HG03097 (cell line): ENCODE results near the gene BCL2L1.
A peak's percentile ranks its signal among the peaks of the same experiment; 100 is the strongest.
"Not testable (repeated sequence)": the region's sequence is repeated elsewhere in the genome, so short reads cannot be mapped to it uniquely, and the experiment has no call there.

Source experiments
- ATAC-seq: cut with Tn5 transposase; IDR thresholded peaks from one replicate; pipeline ENCODE4 v1.9.1; 2021; ENCODE audit not compliant: unreplicated experiment, low FRiP score

The BCL2L1 gene

DNA sequence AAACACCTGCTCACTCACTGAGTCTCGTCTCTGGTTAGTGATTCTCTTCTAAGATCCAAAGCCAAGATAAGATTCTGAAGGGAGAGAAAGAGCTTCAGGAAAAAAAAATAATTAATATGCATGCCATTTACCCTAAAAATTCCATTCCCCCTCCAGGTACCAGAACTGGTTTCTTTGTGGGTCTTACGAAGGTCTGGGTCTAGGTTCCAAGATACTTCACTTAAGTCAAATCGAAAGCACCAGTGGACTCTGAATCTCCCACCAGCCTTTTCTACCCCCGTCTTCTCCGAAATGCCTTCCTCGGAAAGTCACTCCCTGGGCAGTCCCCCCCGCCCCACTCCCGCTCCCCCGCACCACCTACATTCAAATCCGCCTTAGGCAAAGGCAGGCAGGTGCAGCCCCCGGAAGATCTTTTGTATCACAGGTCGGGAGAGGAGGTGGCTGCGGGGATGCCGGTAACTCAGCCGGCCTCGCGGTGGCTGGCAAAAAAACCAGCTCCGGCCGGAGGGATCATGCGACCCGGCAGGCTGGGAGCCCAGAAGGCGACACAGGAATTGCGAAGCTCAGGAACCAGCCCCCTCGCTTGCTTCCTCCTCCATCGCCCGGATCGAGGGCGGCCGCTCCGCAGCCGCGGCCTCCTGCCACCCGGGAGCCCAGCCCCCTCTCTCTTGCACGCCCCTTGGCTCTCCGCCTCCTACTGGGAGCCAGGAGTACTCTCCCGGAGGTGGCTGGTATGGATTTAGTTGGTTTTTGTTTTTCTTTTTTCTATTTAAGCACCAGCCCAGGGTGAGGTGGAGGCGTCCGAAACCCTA is at the start of gene BCL2L1:
Gene BCL2L1, minus strand, starts transcription at position 612 of the 812 bp plus-strand sequence. CDS start 650 bp downstream, outside the sequence.
- ATAC-seq: peak; percentile 11

DNA sequence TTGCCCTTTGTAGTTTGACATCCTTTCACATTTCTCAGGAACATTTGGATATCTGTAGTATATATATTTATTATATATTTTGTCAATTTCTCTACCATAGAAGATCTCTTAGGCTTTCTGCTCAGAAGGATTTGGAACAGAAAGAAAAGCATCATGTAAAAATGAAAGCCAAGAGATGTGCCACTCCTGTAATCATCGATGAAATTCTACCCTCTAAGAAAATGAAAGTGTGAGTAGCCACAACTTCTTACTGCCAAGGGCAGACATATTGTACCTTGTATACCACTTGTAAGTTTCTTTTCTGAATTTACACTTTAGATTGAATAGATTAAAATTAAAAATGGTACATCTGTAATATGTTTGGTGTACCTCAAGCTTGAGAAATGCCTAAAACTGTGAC is 47.6 kb upstream of the BCL2L1 start:
- no peak for ATAC-seq

DNA sequence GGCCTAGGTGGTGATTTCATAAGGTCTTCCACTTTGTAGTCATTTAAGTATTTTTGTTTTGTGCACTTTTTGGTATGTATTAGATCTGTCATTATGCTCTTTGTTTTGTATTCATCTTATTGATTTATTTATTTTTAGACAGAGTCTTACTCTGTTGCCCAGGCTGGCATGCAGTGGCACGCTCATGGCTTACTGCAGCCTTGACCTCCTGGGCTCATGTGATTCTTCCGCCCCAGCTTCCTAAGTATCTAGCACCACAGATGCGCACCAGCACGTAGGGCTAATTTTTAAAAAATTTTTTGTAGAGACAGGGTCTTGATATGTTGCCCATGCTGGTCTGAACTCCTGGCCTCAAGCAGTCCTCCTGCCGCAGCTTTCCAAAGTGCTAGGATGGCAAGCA is 47.0 kb upstream of the BCL2L1 start:
- ATAC-seq: no peak

DNA sequence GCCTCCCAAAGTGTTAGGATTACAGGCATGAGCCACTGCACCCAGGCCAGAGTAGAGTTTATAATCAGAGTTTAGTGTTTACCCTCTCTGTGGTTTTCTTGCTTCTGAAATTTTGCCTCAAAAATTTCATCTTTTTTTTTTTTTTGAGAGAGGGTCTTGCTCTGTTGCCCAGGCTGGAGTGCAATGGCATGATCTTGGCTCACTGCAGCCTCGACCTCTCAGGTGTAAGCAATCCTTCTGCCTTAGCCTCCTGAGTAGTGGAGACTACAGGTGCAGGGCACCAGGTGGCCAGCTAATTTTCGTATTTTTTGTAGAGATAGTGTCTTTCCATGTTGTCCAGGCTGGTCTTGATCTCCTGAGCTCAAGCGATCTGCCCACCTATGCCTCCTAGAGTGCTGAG is 45.1 kb upstream of the BCL2L1 start:
- ATAC-seq: no peak

DNA sequence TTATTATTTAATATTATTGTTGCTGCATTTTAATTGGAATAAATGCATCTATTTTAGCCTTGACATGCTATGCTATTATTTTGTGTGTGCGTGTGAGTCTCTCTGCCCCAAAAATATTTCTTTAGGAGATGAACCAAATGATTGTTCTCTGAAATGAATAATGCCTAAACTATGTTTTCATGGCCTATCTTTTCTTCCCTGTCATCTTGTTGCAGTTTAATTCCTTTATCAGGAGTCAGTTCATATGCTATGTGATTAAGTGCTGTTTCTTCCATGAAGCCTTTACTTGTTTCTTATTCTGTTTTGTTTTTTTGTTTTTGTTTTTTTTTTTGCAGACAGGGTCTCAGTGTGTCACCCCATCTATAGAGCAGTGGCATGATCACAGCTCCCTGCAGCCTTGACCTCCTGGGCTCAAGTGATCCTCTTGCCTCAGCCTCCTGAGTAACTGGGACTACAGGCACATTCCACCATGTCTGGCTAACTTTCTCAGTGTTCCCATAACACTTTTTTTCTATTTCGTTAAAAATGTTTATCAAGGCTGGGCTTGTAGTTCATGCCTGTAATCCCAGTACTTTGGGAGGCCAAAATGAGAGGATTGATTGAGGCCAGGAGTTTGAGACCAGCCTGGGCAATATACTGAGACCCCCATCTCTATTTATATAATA is 42.1 kb upstream of the BCL2L1 start:
- ATAC-seq: no peak

DNA sequence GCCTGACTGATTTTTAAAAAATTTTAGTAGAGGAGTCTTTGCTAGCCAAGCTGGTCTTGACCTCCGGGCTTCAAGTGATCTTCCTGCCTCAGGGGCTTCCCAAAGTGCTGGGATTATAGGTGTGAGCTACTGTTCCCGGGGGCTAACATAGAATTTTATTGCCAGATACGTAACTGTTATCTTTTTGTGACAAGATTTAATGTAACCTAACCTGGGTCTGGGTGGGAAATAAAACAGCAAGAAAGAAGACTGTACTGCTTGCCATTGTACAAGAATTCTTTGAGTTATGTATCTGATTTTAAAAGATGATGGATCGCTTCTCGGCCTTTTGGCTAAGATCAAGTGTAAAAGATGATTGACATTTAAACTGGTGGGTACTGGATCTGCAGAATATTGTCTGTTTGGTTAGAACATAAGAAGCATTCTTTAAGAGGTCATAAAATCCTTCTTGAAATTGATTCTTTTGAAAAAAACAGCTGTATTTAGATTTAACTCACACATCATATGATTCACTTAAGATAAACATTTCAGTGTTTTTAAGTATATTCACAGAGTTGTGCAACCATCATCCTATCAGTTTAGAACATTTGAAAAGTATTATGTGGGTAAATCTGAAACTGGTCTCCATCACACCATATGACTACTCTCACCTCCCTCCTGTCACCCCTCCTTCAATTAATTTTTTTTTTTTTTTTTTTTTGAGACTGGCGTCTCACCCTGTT is 38.0 kb upstream of the BCL2L1 start:
- ATAC-seq: no peak

DNA sequence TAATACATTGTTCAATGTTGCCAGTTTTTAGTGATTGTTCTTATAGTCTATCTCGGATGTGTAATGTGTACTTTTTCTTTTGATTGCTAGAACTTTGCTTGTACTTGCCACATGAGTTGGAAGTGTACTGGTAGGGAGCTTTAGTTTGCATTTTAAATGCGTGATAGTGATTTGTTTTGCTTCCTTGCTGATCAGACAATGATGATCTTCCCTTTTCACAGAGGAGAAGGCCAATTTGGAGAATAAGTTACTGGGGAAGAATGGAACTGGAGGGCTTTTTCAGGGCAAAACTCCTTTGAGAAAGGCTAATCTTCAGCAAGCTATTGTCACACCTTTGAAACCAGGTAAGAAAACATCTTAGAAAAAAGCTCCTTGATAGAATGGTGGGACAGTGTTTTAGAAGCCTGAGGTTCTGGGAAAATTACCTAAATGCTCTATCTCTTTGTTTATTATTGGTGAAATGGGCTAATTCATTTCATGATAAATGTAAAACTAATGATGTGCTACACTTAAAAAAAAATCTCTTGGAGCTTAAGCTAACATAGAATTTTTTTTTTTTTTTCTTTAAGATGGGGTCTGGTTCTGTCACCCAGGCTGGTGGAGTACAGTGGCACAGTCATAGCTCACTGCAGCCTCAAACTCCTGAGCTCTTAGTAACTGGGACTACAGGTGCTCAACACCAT is 37.3 kb upstream of the BCL2L1 start:
- no peak for ATAC-seq

DNA sequence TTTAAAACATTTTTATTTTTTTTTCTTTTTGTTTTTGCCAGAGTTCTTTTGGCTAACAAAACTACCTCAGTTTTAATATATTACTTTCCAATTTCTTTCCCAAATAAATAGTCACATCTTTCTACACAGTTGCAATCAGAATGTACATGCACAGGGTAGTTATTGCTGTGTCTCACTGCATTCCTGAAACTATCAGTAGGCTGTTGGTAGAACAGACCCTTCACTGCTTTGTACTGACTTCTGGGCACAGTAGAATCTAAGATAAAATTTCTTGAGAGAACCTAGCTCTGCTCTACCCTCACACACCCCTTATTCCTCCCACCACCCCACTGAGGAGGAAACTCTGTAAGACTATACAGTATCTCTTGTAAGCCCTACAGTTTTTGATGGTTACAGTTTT is 36.3 kb upstream of the BCL2L1 start:
- ATAC-seq: no peak

DNA sequence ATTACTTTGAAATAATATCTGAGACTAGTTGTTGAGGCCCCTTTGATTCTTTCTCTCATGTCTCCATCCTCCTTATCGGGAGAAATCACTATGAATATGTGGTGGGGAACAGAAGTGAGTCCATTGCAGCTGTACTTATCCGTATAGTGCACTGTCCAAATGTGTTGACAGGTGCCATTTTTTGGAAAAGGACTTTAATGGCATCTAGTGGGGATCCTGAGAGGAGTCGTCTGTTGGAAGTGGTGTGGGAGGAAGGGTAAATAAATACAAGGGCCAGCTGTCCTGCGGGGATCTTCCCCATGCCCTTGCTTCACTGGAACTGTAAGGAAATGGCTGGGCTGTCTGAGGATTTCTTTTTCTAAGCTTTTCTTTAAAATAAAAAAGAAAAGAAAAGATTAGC is 35.9 kb upstream of the BCL2L1 start:
- ATAC-seq: no peak

DNA sequence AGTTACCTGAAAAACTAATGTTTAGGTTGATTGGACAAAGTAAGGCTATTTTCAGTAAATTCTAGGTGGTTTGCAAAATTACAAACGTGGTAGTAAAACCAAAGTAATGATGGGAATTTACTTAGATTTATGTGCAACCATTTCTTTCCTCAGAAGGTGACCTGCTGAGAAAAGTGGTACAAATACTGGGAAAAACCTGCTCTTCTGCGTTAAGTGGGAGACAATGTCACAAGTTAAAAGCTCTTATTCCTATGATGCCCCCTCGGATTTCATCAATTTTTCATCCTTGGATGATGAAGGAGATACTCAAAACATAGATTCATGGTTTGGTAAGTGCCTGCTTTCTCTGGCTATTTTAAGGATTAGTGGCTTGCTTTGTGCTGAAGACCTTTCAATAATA is 34.6 kb upstream of the BCL2L1 start:
- ATAC-seq: no peak

DNA sequence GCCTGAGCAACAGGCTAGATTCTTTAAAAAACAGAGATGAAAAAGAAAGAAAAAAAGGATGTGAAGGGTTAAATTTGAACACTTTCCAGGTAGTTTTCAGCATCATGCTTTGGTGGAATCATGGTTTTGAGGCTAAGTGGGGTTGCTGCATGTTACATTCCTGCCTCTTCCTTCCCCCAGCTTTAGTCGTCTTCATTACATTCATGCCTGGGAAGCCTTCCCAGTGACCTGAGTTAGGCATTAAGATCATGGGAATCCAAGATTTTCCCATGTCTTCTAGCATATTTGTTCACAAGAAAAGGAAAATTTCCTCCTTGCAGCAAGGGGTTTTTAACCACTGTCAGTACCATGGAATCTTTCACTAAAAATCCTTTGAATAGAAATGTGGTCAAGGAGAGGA is 28.5 kb upstream of the BCL2L1 start:
- ATAC-seq: no peak

DNA sequence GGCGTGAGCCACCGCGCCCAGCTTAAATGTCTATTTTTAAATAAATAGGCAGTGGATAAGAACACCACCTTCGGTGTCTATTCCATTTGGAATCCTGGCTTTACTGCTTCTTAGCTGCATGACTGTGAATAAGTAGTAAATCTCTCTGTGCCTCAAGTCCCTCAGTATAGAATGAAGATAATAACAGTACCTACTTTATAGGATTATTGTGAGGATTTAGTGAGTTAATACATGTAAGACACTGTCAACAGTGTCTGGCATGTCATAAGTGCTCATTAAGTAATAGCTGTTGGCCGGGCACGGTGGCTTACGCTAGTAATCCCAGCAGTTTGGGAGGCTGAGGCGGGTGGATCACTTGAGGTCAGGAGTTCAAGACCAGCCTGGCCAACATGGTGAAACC is 26.6 kb upstream of the BCL2L1 start:
- ATAC-seq: no peak

DNA sequence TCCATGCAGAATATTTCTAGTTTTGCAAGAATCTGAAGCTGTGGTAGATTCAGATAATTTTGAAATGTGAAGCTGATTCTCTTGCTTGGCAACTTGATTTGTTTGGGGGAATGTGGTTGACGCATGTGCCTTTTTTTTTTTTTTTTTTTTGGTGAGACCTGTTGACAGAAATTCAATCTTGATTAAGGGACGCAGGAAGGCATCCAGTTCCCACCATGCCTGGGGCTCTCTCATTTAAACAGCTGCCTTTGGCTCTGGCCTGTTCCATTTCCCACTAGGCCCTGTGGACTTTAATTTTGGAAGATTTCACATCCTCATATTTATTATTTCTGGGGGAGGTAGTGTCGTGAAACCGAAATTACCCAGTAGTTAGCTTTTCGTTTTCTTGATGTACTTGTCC is 25.0 kb upstream of the BCL2L1 start:
- ATAC-seq: no peak

DNA sequence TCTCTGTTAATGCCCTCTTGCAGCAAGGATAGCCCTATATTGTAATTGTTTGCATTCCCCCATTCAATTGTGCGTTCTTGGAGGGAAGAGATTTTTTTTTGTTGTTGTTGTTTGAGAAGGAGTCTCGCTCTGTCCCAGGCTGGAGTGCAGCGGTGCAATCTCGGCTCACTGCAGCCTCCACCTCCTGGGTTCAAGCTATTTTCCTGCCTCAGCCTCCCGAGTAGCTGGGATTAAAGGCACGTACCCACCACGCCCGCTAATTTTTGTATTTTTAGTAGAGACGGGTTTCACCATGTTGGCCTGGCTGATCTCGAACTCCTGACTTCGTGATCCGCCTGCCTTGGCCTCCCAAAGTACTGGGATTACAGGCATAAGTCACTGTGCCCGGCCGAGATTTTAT is 24.4 kb upstream of the BCL2L1 start:
- ATAC-seq: not testable (repeated sequence)

DNA sequence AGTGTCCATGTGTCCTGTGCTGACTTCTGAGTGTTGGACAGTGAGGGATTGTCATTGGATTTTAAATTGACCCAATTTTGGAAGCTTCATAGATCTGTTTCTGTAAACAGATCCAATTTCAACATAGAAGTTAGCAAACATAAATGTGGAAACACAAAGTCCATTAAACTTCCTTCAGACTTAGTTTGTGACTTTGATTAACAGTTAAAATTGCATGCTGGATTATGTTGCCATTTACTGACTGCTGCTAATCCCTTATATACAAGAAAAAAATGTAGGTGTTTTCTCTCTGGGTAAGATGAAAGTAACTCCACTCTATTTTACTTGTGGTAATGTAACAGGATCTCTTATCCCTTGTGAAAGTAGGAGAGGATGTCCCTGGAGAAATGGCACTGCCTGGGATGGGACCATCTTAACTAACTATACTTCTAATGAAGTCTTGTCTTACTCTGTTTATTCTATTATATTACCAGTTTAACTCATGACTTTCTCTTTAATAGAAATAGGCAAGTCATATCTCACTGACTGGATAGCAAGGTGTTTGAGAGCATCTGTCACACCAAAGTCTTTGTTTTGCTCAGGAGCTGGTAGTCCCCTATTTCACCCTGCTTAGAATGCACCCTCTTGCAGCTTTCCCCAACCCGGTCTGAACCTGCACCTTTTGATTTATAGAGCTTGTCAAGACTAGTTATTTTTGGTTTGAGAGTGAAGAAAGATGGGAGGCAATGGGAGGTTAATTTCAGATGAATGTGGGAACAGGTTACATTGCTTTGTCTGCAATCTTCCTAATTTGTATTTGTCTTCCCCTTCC is 23.6 kb upstream of the BCL2L1 start:
- no peak for ATAC-seq

DNA sequence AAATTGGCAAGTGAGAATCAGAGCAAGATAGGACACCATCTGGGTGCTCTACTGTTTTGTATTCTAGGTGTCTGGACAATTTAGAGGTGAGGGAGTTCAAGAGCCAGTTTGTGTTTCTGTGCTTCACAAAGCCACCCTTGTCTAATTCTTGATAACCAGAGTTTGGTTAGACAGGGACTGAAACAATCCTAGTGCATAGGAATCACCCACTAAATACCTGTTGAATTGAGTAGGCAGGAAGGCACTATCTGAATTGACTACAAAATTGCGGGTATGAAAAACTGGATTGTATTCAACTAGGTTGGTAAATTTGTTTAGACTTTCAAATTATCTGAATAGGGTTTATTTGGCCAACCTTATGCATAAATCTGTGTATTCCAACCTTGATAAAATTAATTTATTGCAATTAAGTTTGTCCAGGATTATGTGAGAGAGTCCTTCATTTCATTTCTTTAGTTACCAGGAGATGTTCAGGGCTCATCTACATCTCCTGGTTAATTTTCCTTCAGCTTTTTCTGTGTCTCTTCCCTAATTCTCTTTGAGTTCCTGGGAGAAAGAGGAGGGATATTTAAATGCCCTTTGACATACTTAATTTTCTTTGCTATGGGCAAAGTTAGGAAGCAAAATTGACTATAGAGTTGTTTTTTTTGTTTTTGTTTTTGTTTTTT is 18.1 kb upstream of the BCL2L1 start:
- ATAC-seq: no peak

DNA sequence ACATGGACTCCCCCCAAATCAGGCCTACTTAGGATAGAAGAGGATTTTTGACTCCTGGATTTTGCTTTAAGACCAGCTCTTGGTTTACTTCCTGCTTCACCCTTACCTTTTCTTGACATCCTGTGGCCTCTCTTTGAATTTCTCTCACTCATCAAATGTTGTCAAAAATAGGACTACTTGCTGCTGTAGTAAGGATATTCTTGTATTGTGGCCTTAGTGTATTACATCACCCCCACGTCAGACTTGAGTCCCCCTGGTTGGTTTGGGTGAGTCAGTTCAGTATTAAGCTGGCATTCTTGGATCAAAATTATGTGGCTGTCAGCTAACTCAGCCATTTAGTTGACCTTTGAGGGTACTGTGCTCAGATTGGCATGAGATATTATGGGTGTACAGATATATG is 17.5 kb upstream of the BCL2L1 start:
- no peak for ATAC-seq

DNA sequence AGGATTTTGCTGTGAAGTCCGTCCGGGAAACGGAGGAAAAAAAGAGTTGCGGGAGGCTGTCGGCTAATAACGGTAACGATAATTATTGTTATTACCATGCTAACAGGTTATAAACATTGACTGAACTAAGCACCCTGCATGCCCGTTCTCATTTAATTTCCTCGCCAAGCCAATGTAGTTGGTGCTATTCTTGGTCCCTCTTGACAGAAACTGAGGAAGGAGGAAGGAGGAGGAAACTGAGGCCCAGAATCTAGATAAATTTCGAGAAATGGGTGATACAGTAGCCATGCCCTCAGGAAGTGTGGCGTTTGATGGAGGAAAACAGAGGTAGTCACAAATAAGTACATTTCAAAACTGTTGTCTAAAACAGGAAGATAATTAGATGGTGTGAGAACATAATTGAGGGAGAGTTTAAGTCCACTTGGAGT is 16.9 kb upstream of the BCL2L1 start:
- ATAC-seq: peak; percentile 11

DNA sequence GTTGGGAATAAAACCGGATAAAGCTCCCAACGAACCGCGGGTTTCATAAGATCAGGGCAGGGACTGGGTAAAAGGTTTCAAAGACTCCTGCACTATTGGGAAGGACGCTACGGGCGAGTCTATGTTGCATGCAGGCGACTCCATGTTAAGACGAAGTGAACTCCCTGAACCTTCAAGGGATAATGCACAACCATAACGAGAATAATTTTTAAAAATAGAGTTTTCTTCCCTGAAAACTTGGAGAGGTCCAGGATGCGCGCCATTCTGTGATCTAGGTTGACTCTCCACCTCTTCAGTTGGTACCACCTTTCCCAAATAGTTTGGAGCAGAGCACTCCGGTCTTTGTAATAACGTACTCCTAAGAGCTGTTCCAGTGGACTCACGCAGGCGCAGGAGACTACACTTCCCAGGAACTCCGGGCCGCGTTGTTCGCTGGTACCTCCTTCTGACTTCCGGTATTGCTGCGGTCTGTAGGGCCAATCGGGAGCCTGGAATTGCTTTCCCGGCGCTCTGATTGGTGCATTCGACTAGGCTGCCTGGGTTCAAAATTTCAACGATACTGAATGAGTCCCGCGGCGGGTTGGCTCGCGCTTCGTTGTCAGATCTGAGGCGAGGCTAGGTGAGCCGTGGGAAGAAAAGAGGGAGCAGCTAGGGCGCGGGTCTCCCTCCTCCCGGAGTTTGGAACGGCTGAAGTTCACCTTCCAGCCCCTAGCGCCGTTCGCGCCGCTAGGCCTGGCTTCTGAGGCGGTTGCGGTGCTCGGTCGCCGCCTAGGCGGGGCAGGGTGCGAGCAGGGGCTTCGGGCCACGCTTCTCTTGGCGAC is 16.3 kb upstream of the BCL2L1 start, which contains the start of gene TPX2:
Gene TPX2, plus strand, starts transcription at position 562 of the 821 bp plus-strand sequence. CDS start 18,187 bp downstream, outside the sequence.
- peak; percentile 95 for ATAC-seq
